ENCODE measurements around the gene GCNT1.

GCNT1 gene

DNA sequence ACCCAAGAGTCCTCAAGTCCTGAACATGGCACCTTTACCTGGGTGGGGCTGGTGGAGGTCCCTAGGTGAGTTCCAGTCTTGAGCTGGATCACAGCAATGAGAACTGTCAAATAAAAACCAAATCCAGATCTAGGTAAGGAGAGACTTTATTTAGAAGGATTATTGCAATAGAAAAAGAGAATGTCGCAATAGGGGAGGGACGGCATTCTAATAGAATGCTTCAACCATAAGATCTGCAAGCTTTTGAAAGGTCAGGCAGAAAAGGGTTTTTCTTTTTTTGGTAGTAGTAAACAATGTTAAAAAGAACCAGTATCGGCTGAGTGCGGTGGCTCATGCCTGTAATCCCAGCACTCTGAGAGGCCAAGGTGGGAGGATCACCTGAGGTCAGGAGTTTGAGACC lies 5.2 kb upstream of the GCNT1 start:
- peak; percentile 35 for DNase-seq (ENCODE audit: low read depth, low spot score)

DNA sequence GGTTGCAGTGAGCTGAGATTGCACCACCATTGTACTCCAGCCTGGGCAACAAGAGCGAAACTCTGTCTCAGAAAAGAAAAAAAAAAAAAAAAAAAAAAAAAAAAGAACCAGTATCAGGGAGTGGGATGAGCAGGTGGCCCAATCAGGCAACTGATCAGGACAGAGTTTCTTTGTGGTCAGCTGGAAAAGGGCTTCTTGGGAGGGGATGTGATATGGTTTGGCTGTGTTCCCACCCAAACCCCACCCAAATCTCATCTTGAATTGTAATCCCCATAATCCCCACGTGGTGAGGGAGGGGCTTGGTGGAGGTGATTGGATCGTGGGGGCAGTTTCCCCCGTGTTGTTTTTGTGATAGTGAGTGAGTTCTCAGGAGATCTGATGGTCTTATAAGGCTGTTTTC lies 4.7 kb upstream of the GCNT1 start:
- no peak for DNase-seq (ENCODE audit: low read depth, low spot score)
- no peak overlapping the region for H3K4me3 ChIP-seq (ENCODE audit: low read depth, low read length)
- TF ChIP-seq, protein P1, sequence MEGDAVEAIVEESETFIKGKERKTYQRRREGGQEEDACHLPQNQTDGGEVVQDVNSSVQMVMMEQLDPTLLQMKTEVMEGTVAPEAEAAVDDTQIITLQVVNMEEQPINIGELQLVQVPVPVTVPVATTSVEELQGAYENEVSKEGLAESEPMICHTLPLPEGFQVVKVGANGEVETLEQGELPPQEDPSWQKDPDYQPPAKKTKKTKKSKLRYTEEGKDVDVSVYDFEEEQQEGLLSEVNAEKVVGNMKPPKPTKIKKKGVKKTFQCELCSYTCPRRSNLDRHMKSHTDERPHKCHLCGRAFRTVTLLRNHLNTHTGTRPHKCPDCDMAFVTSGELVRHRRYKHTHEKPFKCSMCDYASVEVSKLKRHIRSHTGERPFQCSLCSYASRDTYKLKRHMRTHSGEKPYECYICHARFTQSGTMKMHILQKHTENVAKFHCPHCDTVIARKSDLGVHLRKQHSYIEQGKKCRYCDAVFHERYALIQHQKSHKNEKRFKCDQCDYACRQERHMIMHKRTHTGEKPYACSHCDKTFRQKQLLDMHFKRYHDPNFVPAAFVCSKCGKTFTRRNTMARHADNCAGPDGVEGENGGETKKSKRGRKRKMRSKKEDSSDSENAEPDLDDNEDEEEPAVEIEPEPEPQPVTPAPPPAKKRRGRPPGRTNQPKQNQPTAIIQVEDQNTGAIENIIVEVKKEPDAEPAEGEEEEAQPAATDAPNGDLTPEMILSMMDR (IDR thresholded peaks at IDR 0.05; ENCODE audit: low read depth, low read length): no peak
- in situ Hi-C loops (cut with HindIII; ENCODE audit: low sequenced_read_pairs): no loop called here

More for the DNA sequence above, 5.2 kb upstream of the GCNT1 start:
- TF ChIP-seq, protein P1 (IDR thresholded peaks at IDR 0.05; ENCODE audit: low read depth, low read length): no peak
- no peak overlapping the region for H3K4me3 ChIP-seq (ENCODE audit: low read depth, low read length)
- in situ Hi-C loops (cut with HindIII; ENCODE audit: low sequenced_read_pairs): no loop called here

DNA sequence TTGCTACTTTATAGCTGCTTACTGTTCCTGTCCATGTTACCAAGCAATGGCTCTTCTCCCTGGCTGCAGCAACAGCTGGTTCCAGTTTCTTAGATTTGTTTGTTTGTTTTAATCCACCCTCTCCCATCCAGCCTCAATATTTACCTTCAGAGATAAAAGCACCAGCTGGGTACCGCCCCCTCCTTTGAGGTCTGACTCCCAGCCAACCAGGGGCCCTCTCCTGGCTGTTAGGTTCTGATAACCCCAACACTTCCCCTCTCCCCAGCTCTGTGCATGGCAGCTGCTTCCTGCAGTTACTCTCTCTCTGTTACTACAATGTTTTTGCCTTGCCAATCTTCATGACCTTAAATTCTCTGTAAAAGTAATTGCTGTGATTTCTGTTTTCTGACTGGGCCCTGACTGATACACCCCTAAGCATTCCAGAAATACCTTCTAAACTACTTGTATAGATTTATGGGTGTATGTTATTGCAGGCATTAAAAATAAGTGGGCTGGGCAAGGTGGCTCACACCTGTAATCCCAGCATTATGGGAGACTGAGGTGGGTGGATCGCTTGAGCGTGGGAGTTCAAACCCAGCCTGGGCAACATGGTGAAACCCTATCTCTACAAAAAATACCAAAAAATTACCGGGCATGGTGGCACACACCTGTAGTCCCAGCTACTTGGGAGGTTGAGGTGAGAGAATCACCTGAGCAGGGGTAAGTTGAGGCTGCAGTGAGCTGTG lies 2.6 kb upstream of the GCNT1 start:
- peak; percentile 51 for DNase-seq (ENCODE audit: low read depth, low spot score)
- H3K4me3 ChIP-seq (ENCODE audit: low read depth, low read length): no peak overlapping the region
- in situ Hi-C loops (cut with HindIII; ENCODE audit: low sequenced_read_pairs): no loop called here
- TF ChIP-seq, protein P1 (IDR thresholded peaks at IDR 0.05; ENCODE audit: low read depth, low read length): no peak

DNA sequence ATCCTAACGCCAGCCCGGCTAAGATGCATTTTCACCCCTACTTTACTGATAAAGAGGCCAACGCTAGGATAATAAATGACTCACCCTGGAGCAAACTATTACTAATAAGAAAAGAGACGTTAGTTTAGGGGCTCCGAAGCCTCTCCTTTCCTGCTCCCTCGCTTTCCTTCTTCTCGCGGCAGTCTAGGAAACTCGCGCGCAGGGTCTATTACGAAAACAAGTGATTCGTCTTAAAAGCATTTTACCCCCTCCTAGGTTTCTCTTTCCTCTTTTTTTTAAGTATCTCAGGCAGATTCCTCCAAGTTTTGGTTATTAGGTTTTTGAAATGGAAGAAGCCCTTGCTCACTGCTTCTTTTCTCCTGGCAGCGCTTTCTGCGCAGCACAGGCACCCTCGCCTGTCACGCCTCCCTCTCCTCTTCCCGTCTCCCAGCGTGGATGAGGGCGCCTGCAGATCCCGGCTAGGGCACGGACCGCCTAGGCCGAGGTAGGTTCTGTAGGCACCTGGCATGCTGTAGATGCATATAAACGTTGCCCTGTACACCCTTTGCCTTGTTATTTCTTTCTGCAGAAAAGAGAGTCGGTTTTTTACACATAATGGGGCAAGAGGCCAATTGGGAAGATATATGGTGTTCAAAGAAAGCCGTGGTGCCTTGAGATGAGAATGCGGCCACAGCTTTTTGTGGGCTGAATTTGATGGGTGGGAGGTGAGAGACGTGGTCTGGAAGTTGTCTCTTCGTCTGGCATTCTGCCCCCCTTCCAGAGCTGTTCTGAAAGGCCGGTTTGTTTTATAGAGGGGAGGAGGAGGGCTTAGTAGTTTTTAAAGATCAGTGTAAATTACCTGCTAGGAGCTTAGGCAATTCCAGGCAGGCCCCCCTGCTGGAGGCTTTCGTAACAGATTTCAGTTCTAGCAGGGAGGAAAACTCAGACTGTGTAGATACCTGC lies 983 bp downstream of the GCNT1 start:
- in situ Hi-C loops (cut with HindIII; ENCODE audit: low sequenced_read_pairs): no loop called here
- H3K4me3 ChIP-seq (ENCODE audit: low read depth, low read length): peak overlapping the region; percentile 85
- TF ChIP-seq, protein P1 (IDR thresholded peaks at IDR 0.05; ENCODE audit: low read depth, low read length): peak; percentile 48
- peak; percentile 72 for DNase-seq (ENCODE audit: low read depth, low spot score)

DNA sequence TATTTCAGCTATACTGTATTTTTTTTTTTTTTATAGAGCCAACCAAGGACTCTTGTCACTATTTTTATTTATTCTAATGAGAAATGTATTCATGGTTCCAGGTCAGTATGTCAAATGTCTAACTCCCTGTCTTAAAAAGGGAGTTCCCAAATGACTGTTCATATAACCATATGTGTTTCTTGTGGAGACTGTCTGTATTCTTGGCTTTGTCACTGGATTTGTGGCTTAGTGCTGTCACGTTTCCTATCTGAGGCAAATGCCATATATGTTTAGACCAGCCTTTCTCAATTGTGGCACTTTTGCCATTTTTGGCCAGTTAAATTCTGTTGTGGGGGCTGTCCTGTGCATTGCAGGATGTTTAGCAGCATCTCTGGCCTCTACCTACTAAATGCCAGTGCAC lies 3.1 kb downstream of the GCNT1 start:
- in situ Hi-C loops (cut with HindIII; ENCODE audit: low sequenced_read_pairs): no loop called here
- no peak for DNase-seq (ENCODE audit: low read depth, low spot score)
- TF ChIP-seq, protein P1 (IDR thresholded peaks at IDR 0.05; ENCODE audit: low read depth, low read length): no peak
- H3K4me3 ChIP-seq (ENCODE audit: low read depth, low read length): no peak overlapping the region

DNA sequence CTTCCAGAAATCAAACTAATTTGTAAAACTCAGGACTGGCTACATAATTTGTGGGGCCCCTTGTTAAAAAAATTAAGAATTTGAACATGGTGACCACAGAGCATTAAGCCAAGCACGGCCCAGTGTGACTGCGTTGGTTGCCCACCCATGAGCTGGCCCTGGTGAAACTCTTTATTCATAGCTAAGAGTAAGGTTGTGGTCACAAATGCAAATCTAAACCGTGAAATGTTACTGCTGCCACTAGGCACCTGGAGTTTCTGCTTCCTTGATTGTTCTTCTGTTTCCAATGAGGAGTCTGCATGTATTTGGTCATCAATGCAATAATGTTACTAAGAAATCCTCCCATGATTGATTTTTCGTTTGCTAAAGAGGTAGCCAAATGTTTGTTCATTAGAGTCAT lies 4.2 kb downstream of the GCNT1 start:
- DNase-seq (ENCODE audit: low read depth, low spot score): no peak
- H3K4me3 ChIP-seq (ENCODE audit: low read depth, low read length): no peak overlapping the region
- in situ Hi-C loops (cut with HindIII; ENCODE audit: low sequenced_read_pairs): no loop called here
- TF ChIP-seq, protein P1 (IDR thresholded peaks at IDR 0.05; ENCODE audit: low read depth, low read length): no peak

Measured in astrocyte of the spinal cord (primary cell).